GM13976 (cell line): Measurements from ENCODE around the gene ZDHHC24.
A peak's percentile ranks its signal among the peaks of the same experiment; 100 is the strongest.

Source experiments
- DNase-seq: peaks from one replicate; pipeline ENCODE4 v3.0.0; 2012; ENCODE audit warnings: low spot score
- in situ Hi-C: fragments of 300-500 bp; cut with MboI; formaldehyde crosslinking; loops from one replicate; pipeline ENCODE4 v1.12.0; 2022; ENCODE audit warnings: low sequenced_read_pairs, mixed read lengths, inconsistent platforms; ENCODE audit not compliant: unreplicated experiment
- TF ChIP-seq, protein P1 (sequence below): IDR thresholded peaks from 2 replicates; pipeline ENCODE4 v1.5.1; 2012; ENCODE audit warnings: borderline replicate concordance, mild to moderate bottlenecking; ENCODE audit not compliant: insufficient read depth; ENCODE audit errors: extremely low read depth, missing control alignments, control extremely low read depth

Gene ZDHHC24

DNA sequence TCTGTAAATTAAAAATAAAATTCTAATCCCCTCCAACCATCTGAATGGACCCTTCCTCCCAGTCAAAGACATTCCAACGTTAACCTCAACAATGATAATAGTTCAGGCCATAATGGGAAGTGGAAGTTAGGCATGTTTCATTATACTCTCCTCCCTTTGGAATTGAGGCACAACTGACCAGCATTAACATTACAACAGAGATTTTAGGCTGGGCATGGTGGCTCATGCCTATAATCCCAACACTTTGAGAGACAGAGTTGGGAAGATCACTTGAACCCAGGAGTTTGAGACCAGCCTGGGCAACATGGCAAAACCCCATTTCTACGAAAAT lies 25.0 kb upstream of the ZDHHC24 start:
- DNase-seq = no peak
- in situ Hi-C loops = no loop called here
- TF ChIP-seq, protein P1, sequence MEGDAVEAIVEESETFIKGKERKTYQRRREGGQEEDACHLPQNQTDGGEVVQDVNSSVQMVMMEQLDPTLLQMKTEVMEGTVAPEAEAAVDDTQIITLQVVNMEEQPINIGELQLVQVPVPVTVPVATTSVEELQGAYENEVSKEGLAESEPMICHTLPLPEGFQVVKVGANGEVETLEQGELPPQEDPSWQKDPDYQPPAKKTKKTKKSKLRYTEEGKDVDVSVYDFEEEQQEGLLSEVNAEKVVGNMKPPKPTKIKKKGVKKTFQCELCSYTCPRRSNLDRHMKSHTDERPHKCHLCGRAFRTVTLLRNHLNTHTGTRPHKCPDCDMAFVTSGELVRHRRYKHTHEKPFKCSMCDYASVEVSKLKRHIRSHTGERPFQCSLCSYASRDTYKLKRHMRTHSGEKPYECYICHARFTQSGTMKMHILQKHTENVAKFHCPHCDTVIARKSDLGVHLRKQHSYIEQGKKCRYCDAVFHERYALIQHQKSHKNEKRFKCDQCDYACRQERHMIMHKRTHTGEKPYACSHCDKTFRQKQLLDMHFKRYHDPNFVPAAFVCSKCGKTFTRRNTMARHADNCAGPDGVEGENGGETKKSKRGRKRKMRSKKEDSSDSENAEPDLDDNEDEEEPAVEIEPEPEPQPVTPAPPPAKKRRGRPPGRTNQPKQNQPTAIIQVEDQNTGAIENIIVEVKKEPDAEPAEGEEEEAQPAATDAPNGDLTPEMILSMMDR = no peak

DNA sequence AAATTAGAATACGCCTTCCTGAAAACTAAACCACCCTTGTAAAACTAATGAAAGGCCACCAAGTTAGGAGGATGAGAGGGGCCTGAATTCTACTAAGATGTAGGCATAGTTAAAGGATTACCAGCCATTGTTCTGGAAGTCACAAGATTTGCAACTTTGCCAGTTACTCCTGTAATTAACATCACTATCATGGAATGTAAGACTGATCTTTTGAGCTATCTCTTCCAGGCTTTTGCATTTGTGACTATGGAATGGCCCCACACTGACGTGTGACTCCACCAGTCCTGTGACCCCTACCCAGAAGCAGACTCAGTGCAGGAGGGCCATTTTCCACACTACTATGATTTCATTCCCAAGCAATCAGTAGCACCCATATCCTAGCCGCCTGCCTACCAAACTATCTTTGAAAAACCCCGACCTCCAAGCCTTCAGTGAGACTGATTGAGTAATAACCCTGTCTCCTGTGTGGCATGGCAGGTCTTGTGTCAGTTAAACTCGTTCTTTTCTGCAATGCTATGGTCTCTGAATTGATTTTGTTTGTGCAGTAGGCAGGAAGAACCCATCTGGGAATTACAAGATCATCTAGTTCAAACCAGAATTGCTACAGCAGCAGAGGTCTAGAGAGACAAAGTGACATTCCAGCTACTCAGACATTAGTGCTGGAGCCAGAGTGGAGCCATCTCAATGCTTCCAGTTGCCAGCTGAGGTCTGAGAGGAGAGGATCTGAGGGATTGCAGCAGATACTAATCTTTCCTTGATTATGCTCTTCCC lies 24.4 kb upstream of the ZDHHC24 start:
- TF ChIP-seq, protein P1 = no peak
- in situ Hi-C loops = no loop called here
- no peak for DNase-seq

DNA sequence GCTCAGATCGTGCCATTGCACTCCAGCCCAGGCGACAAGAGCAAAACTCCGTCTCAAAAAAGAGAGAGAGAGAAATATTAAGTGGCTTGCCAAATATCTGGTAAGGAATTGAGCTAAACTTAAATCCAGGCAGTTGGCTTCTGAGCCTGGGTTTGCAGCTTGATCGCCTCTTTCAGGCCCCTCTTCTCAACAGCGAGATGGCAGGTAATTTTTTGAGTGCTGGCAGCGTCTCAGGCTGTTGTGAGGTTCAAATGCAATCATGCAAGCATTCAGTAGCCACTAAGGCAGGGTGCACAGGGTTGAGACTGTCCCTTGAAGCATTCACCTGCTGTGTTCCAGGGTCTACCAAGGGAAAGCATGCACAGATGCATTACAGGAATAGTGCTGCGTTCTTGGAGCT lies 23.2 kb upstream of the ZDHHC24 start:
- no peak for DNase-seq
- in situ Hi-C loops = no loop called here
- TF ChIP-seq, protein P1 = no peak

DNA sequence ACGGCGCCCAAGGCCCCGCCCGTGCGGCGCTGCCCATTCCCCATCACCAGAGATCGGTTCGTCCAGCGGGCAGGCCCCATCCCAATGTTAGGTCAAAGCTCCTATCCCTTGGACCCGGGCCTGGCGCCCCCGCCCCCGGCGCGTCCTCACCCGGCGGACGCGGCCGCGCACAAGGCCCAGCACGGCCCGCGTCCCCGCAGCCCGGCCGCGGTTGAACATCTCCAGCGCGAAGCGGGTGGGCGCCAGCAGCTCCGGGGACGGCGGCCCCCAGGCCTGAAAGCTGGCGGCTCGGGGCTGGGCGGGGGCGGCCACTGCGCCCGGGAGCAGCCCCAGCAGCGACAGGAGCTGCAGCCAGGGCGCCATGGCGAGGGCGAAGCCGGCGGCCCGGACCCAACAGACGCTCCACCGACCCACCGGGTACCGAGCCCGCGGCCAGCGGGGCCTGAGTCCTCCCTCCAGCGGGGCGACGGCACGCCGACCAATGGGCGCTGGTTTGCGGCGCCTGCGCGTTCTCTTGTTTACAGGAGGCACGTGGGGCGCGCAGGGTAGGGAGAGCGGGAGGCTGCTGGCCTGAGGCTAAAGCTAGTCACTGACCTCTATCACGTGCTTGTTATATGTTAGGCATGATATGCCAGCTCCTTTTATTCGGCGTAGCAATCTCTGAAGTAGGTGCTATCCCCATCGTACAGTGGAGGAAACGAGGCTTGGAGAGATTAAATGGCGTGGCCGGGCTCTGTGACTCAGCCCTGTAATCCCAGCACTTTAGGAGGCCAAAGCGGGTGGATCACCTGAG lies 22.5 kb upstream of the ZDHHC24 start, which contains the start of gene CTSF:
TSS of gene CTSF (minus strand) at position 483 of the 793 bp plus-strand sequence. CDS start at position 363, 120 bp downstream.
- TF ChIP-seq, protein P1 = no peak
- peak; percentile 92 for DNase-seq
- in situ Hi-C loops = no loop called here

DNA sequence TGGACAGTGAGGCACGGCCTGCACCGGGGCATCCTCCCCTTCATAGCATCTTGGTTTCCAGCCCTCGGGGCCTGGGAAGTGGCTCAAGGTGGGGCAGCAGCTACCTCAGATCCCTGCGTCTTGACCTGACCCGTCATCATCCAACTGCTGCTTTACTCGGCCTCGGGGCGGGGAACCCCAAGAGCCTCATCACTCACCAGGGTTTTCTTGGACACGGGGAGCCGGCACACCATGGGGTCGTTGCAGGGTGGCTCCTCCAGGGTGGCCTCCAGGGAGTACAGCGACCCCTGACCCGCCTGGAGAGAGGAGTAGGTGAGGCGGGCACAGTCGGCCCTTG lies 21.9 kb upstream of the ZDHHC24 start:
- TF ChIP-seq, protein P1 = no peak
- no peak for DNase-seq
- in situ Hi-C loops = no loop called here

DNA sequence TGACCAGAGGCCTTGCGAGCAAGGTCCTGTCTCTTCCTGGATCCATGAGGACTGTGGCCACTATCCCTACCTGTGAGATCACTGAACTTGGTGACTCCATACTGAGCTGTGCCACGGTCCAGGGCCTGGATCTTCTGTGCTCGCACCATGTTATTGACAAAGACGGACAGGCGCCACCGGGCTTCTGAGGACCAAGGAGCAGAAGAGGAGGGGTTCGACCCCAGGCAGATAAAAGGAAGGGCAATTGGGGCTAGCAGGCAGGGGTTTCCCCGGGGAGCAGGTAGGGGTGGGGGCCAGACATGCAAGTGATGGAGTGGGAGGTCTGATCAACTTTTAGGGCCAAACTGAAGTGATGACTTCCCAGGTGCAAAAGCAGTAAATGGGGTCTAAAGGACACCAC lies 20.4 kb upstream of the ZDHHC24 start:
- in situ Hi-C loops = no loop called here
- no peak for DNase-seq
- TF ChIP-seq, protein P1 = no peak
